ENCODE results near the gene CTRL. TPM values are rescaled to one million over a fixed set of nuclear protein-coding genes. Genes with fewer than 3 reads are reported as not detected.

CTRL gene
- total and polyA plus RNA-seq, 12 donors: 0.39 to 2.0 (median 0.84) TPM

GRCh38 chr16:67892899-67893742 lies 38.5 kb downstream of the CTRL start, which contains the start of gene PSKH1:
TSS of gene PSKH1 (plus strand) at chr16:67893254. CDS start at chr16:67908750, 15,496 bp downstream.
- 0% methylated on average over 86 to 90 of the region's 90 CpGs for WGBS, 2 donors
- peak within 1 kb of the TSS; percentile 87 to 99 (median 97) for H3K27ac ChIP-seq
- H3K4me1 ChIP-seq: peaks cover 13 to 55% (median 52%) of the 10 kb centered on the region in 9 donors
- no peaks in the 10 kb centered on the region for H3K9me3 ChIP-seq
- intact Hi-C loops (cut with DNase I): loop anchor here in 1 of 10 donors (5.0 kb wide), 1 partner anchor 51 kb away; the partner anchor contains the start of gene THAP11
- no peak for TF ChIP-seq CTCF (IDR thresholded peaks at IDR 0.05)
- peak; percentile 96 to 99 (median 99) for ATAC-seq
- DNase-seq: peak; percentile 97 to 98
- H3K36me3 ChIP-seq: no peaks in the 10 kb centered on the region
- H3K27me3 ChIP-seq: no peaks in the 10 kb centered on the region
- peak within 1 kb of the TSS; percentile 72 to 100 (median 96) for H3K4me3 ChIP-seq

DNA sequence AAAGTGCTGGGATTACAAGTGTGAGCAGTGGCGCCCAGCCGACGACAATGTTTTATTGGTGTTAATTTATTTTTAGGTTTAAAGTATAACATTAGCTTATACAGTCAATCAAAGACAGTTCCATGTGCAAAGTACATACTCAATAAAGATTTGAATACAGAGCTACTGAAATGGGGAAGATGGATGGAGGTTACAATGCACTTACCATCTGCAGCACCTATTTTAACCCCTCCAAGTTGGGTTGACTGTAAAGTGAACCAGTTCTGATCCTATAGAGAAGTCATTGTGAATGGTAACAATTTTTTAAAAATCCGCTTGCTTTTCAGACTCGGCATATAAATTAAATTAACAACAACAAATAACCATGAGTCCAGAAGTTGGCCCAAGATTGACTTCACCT lies 39.3 kb downstream of the CTRL start:
- H3K9me3 ChIP-seq: no peaks in the 10 kb centered on the region
- TF ChIP-seq CTCF (IDR thresholded peaks at IDR 0.05): no peak
- H3K27ac ChIP-seq: peak overlapping the region in 8 of 10 donors; percentile 90 to 99 (median 98)
- H3K4me1 ChIP-seq: peaks cover 11 to 48% (median 45%) of the 10 kb centered on the region in 9 donors
- ATAC-seq: no peak
- H3K36me3 ChIP-seq: no peaks in the 10 kb centered on the region
- H3K4me3 ChIP-seq: peak overlapping the region in 9 of 10 donors; percentile 84 to 100 (median 97)
- H3K27me3 ChIP-seq: no peaks in the 10 kb centered on the region
- no peak for DNase-seq
- 72% methylated on average over 5 of the region's 5 CpGs for WGBS, 2 donors
- intact Hi-C loops (cut with DNase I): loop anchor here in 1 of 10 donors (5.0 kb wide), 1 partner anchor 50 kb away; the partner anchor contains the start of gene THAP11

DNA sequence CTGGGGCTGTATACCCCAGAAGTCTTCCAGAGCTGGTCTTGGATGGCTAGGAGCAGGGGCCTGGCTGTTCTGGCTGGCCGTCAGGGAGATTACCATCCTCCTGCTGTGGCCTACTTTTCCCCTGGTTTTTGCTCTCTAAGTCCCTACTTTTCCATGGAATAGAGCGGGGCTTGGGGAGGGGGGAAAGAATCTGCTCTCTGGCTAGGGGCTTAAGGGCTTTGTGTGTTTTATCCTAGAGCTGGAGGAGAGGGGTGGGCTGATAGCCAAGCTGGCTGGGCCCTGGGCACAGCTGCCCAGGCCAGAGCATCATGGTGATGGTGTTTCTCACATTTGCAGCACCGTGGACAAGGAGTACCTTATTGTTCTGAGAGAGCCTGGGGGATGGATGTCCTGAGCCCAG lies 43.3 kb downstream of the CTRL start:
- WGBS, 2 donors: 80 to 92% methylated on average over 3 of the region's 3 CpGs
- DNase-seq (no peak), ATAC-seq (no peak)
- peaks cover 7 to 30% (median 17%) of the 10 kb centered on the region in 9 donors for H3K4me1 ChIP-seq
- no peaks in the 10 kb centered on the region for H3K27me3 ChIP-seq
- H3K36me3 ChIP-seq: peaks cover 0 to 36% (median 8%) of the 10 kb centered on the region in 9 donors
- no peak overlapping the region for H3K27ac ChIP-seq
- TF ChIP-seq CTCF (IDR thresholded peaks at IDR 0.05): no peak
- no peak overlapping the region for H3K4me3 ChIP-seq
- intact Hi-C loops (cut with DNase I): loop anchor here in 1 of 10 donors (5.0 kb wide), 1 partner anchor 39 kb away; no protein-coding TSS in a partner anchor
- H3K9me3 ChIP-seq: no peaks in the 10 kb centered on the region

DNA sequence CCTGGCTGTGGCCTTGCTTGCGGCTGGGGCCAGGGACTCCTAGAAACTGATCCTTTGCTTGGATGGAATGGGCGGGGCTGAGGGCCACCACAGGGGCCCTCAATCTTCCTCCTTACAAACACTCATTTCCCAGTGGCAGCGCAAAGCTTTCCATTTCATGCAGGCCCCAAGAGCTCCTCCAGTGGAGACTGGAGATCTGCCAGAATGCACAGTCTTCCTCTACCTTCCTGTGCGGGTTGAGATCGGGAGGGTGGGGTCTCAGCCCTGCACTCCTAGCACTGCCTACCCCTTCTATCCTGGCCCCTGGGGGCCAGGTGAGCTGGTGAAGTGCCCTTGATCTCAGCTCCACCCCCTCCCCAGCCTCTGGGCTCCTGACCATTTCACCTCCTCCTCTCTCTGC lies 45.3 kb downstream of the CTRL start:
- ATAC-seq (no peak), DNase-seq (no peak)
- H3K4me1 ChIP-seq: peaks cover 13 to 38% (median 24%) of the 10 kb centered on the region in 9 donors
- no peaks in the 10 kb centered on the region for H3K9me3 ChIP-seq
- intact Hi-C loops (cut with DNase I): loop anchor here in 1 of 10 donors (5.0 kb wide), 1 partner anchor 41 kb away; no protein-coding TSS in a partner anchor
- H3K27ac ChIP-seq: no peak overlapping the region
- WGBS, 2 donors: 91 to 95% methylated on average over 5 of the region's 5 CpGs
- no peak overlapping the region for H3K4me3 ChIP-seq
- H3K36me3 ChIP-seq: peaks cover 0 to 56% (median 27%) of the 10 kb centered on the region in 9 donors
- H3K27me3 ChIP-seq: no peaks in the 10 kb centered on the region
- TF ChIP-seq CTCF (IDR thresholded peaks at IDR 0.05): no peak

Data from heart right ventricle (tissue), 16 donors.